ENCODE measurements around the gene UNKL.

The UNKL gene

GRCh38 chr16:1398826-1399581, 15.5 kb downstream of the UNKL start:
- no peak for DNase-seq

- DNase-seq: no peak
Observed at GRCh38 chr16:1398351-1398750, 16.2 kb downstream of the UNKL start.

GRCh38 chr16:1397779-1398178, 16.7 kb downstream of the UNKL start:
- no peak for DNase-seq

GRCh38 chr16:1395444-1396031, 19.0 kb downstream of the UNKL start:
- no peak for DNase-seq

GRCh38 chr16:1394367-1394951, 20.0 kb downstream of the UNKL start:
- DNase-seq: no peak

GRCh38 chr16:1393613-1394176, 20.8 kb downstream of the UNKL start:
- DNase-seq: no peak

GRCh38 chr16:1392826-1393225, 21.7 kb downstream of the UNKL start:
- DNase-seq: no peak

- DNase-seq: no peak
Observed at GRCh38 chr16:1390239-1390779, 24.2 kb downstream of the UNKL start.

- no peak for DNase-seq
Observed at GRCh38 chr16:1389762-1390161, 24.7 kb downstream of the UNKL start.

- no peak for DNase-seq
Observed at GRCh38 chr16:1387331-1387730, 27.2 kb downstream of the UNKL start.

GRCh38 chr16:1385232-1385631, 29.3 kb downstream of the UNKL start:
- DNase-seq: no peak

- no peak for DNase-seq
Observed at GRCh38 chr16:1383556-1383955, 30.9 kb downstream of the UNKL start.

GRCh38 chr16:1381612-1382406, 32.7 kb downstream of the UNKL start:
- no peak for DNase-seq

- no peak for DNase-seq
Observed at GRCh38 chr16:1380195-1380594, 34.3 kb downstream of the UNKL start.

GRCh38 chr16:1379304-1380076, 35.0 kb downstream of the UNKL start:
- peak; percentile 84 for DNase-seq

GRCh38 chr16:1378804-1379303, 35.6 kb downstream of the UNKL start:
- DNase-seq: peak; percentile 77

- no peak for DNase-seq
Observed at GRCh38 chr16:1378087-1378803, 36.3 kb downstream of the UNKL start.

- no peak for DNase-seq
Observed at GRCh38 chr16:1377406-1378010, 37.0 kb downstream of the UNKL start.

- DNase-seq: no peak
Observed at GRCh38 chr16:1375741-1376410, 38.6 kb downstream of the UNKL start.

- DNase-seq: no peak
Observed at GRCh38 chr16:1375298-1375640, 39.2 kb downstream of the UNKL start.

Data from activated CD4-positive, alpha-beta T cell treated with anti-CD3 and anti-CD28 coated beads, Interleukin-2, Interleukin-6, amounts not matched to agents 100 ng/mL and 50 ng/mL, durations not matched to agents 16 hours and 8 hours (primary cell).